ENCODE results near the gene SORCS2.

Gene SORCS2

DNA sequence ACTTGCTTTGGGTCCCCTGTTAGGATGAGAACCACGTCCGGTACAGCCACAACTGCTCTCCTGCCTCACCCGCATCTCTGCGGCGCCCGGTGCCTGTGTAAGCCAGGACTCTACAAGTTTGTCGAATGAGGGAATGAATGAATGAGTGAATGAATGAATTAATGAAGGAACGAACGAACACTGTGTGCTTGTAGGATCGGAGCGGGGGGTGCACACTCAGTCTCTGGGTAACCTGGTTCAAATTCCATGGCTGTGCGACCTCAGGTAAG is 443.8 kb downstream of the SORCS2 start:
- Histone ChIP-seq H3K9ac (ENCODE audit: low read depth, low read length) (no peak overlapping the region), H3K36me3 (ENCODE audit: insufficient read depth, low read length) (no peaks in the 10 kb centered on the region), H3K9me3 (ENCODE audit: insufficient read depth, low read length, severe bottlenecking) (no peaks in the 10 kb centered on the region), H3K4me3 (ENCODE audit: low read depth in 1 of 2, low read length in 2 of 2) (no peak overlapping the region), H3K4me1 (ENCODE audit: insufficient read depth, low read length) (no peaks in the 10 kb centered on the region), H3K27ac (ENCODE audit: low read length) (no peak overlapping the region), H2AFZ (ENCODE audit: low read depth, low read length) (no peak overlapping the region), H3K27me3 (ENCODE audit: insufficient read depth, low read length, poor library complexity) (no peaks in the 10 kb centered on the region), H3K4me2 (ENCODE audit: insufficient read depth, low read length) (no peak overlapping the region), H3K79me2 (ENCODE audit: insufficient read depth, low read length) (no peaks in the 10 kb centered on the region), H4K20me1 (ENCODE audit: insufficient read depth, low read length) (no peaks in the 10 kb centered on the region)
- TF ChIP-seq, protein P1, sequence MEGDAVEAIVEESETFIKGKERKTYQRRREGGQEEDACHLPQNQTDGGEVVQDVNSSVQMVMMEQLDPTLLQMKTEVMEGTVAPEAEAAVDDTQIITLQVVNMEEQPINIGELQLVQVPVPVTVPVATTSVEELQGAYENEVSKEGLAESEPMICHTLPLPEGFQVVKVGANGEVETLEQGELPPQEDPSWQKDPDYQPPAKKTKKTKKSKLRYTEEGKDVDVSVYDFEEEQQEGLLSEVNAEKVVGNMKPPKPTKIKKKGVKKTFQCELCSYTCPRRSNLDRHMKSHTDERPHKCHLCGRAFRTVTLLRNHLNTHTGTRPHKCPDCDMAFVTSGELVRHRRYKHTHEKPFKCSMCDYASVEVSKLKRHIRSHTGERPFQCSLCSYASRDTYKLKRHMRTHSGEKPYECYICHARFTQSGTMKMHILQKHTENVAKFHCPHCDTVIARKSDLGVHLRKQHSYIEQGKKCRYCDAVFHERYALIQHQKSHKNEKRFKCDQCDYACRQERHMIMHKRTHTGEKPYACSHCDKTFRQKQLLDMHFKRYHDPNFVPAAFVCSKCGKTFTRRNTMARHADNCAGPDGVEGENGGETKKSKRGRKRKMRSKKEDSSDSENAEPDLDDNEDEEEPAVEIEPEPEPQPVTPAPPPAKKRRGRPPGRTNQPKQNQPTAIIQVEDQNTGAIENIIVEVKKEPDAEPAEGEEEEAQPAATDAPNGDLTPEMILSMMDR (IDR thresholded peaks at IDR 0.05; ENCODE audit: borderline replicate concordance, extremely low read depth, low read length, poor library complexity, severe bottlenecking), result no peak
- no peak for TF ChIP-seq EZH2 (IDR thresholded peaks at IDR 0.05; ENCODE audit: borderline replicate concordance, low read depth, low read length, severe bottlenecking)
- ATAC-seq (ENCODE audit: insufficient read depth, low read depth) (no peak), DNase-seq (no peak)

DNA sequence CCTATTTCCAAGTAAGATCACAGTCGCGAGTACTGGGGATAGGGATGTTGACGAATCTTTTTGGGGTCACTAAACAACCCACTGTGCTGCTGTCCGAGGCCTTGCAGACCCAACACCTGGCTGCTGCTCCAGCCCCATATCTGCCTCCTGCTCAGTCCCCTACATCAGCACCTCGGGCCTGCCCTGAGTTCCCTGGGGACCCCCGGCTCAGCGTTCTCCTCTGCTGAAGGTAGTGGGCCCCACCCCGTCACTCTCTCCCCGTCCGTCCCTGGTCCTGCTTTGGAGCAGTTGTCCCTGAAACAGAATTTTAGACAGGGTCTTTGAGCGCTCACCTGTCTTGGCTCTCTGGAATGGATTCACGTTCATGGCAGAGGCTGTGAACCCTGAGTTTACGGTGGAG is 444.8 kb downstream of the SORCS2 start:
- Histone ChIP-seq H2AFZ (ENCODE audit: low read depth, low read length) (no peak overlapping the region), H3K27ac (ENCODE audit: low read length) (no peak overlapping the region), H3K4me2 (ENCODE audit: insufficient read depth, low read length) (no peak overlapping the region), H3K79me2 (ENCODE audit: insufficient read depth, low read length) (no peaks in the 10 kb centered on the region), H3K9ac (ENCODE audit: low read depth, low read length) (no peak overlapping the region), H3K36me3 (ENCODE audit: insufficient read depth, low read length) (no peaks in the 10 kb centered on the region), H3K4me1 (ENCODE audit: insufficient read depth, low read length) (no peaks in the 10 kb centered on the region), H3K9me3 (ENCODE audit: insufficient read depth, low read length, severe bottlenecking) (no peaks in the 10 kb centered on the region), H3K27me3 (ENCODE audit: insufficient read depth, low read length, poor library complexity) (no peaks in the 10 kb centered on the region), H3K4me3 (ENCODE audit: low read depth in 1 of 2, low read length in 2 of 2) (no peak overlapping the region), H4K20me1 (ENCODE audit: insufficient read depth, low read length) (no peaks in the 10 kb centered on the region)
- ATAC-seq (ENCODE audit: insufficient read depth, low read depth) (no peak), DNase-seq (no peak)
- TF ChIP-seq, protein P1 (IDR thresholded peaks at IDR 0.05; ENCODE audit: borderline replicate concordance, extremely low read depth, low read length, poor library complexity, severe bottlenecking), result no peak
- TF ChIP-seq EZH2 (IDR thresholded peaks at IDR 0.05; ENCODE audit: borderline replicate concordance, low read depth, low read length, severe bottlenecking), result no peak

DNA sequence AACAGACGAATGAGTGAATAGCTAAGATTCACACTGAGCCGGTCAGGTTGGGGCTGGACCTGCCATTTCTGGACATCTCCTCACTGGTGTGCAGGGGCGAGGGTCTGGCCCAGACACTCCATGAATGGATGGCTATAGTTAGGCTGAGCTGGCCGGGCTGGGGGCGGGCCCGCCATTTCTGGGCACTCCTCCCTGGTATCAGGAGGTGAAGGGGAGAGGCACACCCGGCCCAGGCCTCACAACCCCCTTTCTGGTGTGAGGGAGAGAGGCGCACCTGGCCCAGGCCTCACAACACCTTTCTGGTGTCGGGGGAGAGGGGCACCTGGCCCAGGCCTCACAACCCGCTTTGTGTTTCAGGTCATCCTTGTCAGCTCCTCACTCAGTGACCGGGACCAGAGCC is 445.6 kb downstream of the SORCS2 start:
- DNase-seq (no peak), ATAC-seq (ENCODE audit: insufficient read depth, low read depth) (no peak)
- H3K9me3 ChIP-seq (ENCODE audit: insufficient read depth, low read length, severe bottlenecking), result no peaks in the 10 kb centered on the region
- no peaks in the 10 kb centered on the region for H3K4me1 ChIP-seq (ENCODE audit: insufficient read depth, low read length)
- H3K27ac ChIP-seq (ENCODE audit: low read length), result no peak overlapping the region
- no peak for TF ChIP-seq EZH2 (IDR thresholded peaks at IDR 0.05; ENCODE audit: borderline replicate concordance, low read depth, low read length, severe bottlenecking)
- TF ChIP-seq, protein P1 (IDR thresholded peaks at IDR 0.05; ENCODE audit: borderline replicate concordance, extremely low read depth, low read length, poor library complexity, severe bottlenecking), result no peak
- no peaks in the 10 kb centered on the region for H3K27me3 ChIP-seq (ENCODE audit: insufficient read depth, low read length, poor library complexity)
- no peaks in the 10 kb centered on the region for H4K20me1 ChIP-seq (ENCODE audit: insufficient read depth, low read length)
- no peaks in the 10 kb centered on the region for H3K36me3 ChIP-seq (ENCODE audit: insufficient read depth, low read length)
- no peak overlapping the region for H3K9ac ChIP-seq (ENCODE audit: low read depth, low read length)
- no peaks in the 10 kb centered on the region for H3K79me2 ChIP-seq (ENCODE audit: insufficient read depth, low read length)
- H2AFZ ChIP-seq (ENCODE audit: low read depth, low read length), result no peak overlapping the region
- H3K4me3 ChIP-seq (ENCODE audit: low read depth in 1 of 2, low read length in 2 of 2), result no peak overlapping the region
- no peak overlapping the region for H3K4me2 ChIP-seq (ENCODE audit: insufficient read depth, low read length)

DNA sequence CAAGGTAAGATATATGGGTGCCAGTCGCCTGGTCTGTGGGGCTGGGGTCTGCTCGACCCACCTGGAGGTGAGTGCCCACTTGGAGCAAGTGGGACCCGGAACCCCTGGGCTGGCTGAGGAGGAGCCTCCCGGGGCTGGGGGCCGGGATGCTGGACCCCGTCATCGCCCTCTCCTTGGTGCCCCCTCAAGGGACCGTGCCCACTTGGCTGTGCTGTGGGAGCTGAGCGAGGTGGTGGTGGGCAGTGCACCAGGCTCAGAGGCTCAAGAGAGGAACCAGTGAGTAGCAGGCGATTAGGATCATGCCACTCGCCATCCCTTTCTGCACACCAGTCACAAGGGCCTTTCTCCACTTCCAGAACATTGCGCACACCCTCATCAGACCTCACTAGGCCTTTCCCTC is 446.2 kb downstream of the SORCS2 start:
- H3K4me3 ChIP-seq (ENCODE audit: low read depth in 1 of 2, low read length in 2 of 2), result no peak overlapping the region
- no peak for TF ChIP-seq EZH2 (IDR thresholded peaks at IDR 0.05; ENCODE audit: borderline replicate concordance, low read depth, low read length, severe bottlenecking)
- TF ChIP-seq, protein P1 (IDR thresholded peaks at IDR 0.05; ENCODE audit: borderline replicate concordance, extremely low read depth, low read length, poor library complexity, severe bottlenecking), result no peak
- no peaks in the 10 kb centered on the region for H3K36me3 ChIP-seq (ENCODE audit: insufficient read depth, low read length)
- H3K27ac ChIP-seq (ENCODE audit: low read length), result no peak overlapping the region
- no peak overlapping the region for H3K9ac ChIP-seq (ENCODE audit: low read depth, low read length)
- no peak for ATAC-seq (ENCODE audit: insufficient read depth, low read depth)
- H3K4me1 ChIP-seq (ENCODE audit: insufficient read depth, low read length), result no peaks in the 10 kb centered on the region
- H3K27me3 ChIP-seq (ENCODE audit: insufficient read depth, low read length, poor library complexity), result no peaks in the 10 kb centered on the region
- no peaks in the 10 kb centered on the region for H3K9me3 ChIP-seq (ENCODE audit: insufficient read depth, low read length, severe bottlenecking)
- DNase-seq, result no peak
- no peaks in the 10 kb centered on the region for H4K20me1 ChIP-seq (ENCODE audit: insufficient read depth, low read length)
- no peak overlapping the region for H3K4me2 ChIP-seq (ENCODE audit: insufficient read depth, low read length)
- no peak overlapping the region for H2AFZ ChIP-seq (ENCODE audit: low read depth, low read length)
- no peaks in the 10 kb centered on the region for H3K79me2 ChIP-seq (ENCODE audit: insufficient read depth, low read length)
